Measurements from ENCODE around the gene SLCO4A1. TPM values are rescaled to one million over a fixed set of nuclear protein-coding genes. Genes with fewer than 3 reads are reported as not detected.

The SLCO4A1 gene
- total and polyA plus RNA-seq, 2 experiments from 2014 or later, result 25.8 to 99.0 TPM

- Histone ChIP-seq H3K9me3 (ENCODE audit: low read depth) (no peaks in the 10 kb centered on the region), H3K4me3 (no peak overlapping the region), H4K20me1 (ENCODE audit: insufficient read depth, poor library complexity, severe bottlenecking) (no peaks in the 10 kb centered on the region), H3K79me2 (no peaks in the 10 kb centered on the region), H3K27me3 (no peaks in the 10 kb centered on the region), H3K4me2 (no peak overlapping the region), H3K9me2 (replicated peaks; ENCODE audit: insufficient read depth) (no peaks in the 10 kb centered on the region), H3K36me3 (replicated peaks; ENCODE audit: insufficient read depth, low read depth) (no peaks in the 10 kb centered on the region), H3K27ac (no peak overlapping the region), H3K4me1 (ENCODE audit: insufficient read depth) (no peaks in the 10 kb centered on the region), H2AFZ (no peak overlapping the region)
- DNase-seq (ENCODE audit: low spot score), result no peak
- TF ChIP-seq EZH2 (IDR thresholded peaks at IDR 0.05; ENCODE audit: borderline replicate concordance) (no peak), CTCF (IDR thresholded peaks at IDR 0.05; ENCODE audit: poor library complexity) (no peak), EZH2phosphoT487 (IDR thresholded peaks at IDR 0.05; ENCODE audit: low read depth, severe bottlenecking, unreplicated experiment) (no peak)
- WGBS (ENCODE audit: low lambda C conversion rate, missing lambda C conversion rate), result 86% methylated on average over 11 of the region's 11 CpGs
Observed at GRCh38 chr20:62697468-62697912, 55.2 kb downstream of the SLCO4A1 start.

GRCh38 chr20:62698231-62698630 lies 55.9 kb downstream of the SLCO4A1 start:
- H2AFZ ChIP-seq, result no peak overlapping the region
- H3K36me3 ChIP-seq (replicated peaks; ENCODE audit: insufficient read depth, low read depth), result no peaks in the 10 kb centered on the region
- no peak overlapping the region for H3K27ac ChIP-seq
- H3K9me3 ChIP-seq (ENCODE audit: low read depth), result no peaks in the 10 kb centered on the region
- TF ChIP-seq EZH2 (IDR thresholded peaks at IDR 0.05; ENCODE audit: borderline replicate concordance) (no peak), CTCF (IDR thresholded peaks at IDR 0.05; ENCODE audit: poor library complexity) (no peak), EZH2phosphoT487 (IDR thresholded peaks at IDR 0.05; ENCODE audit: low read depth, severe bottlenecking, unreplicated experiment) (no peak)
- H3K27me3 ChIP-seq, result no peaks in the 10 kb centered on the region
- 94% methylated on average over 14 of the region's 14 CpGs for WGBS (ENCODE audit: low lambda C conversion rate, missing lambda C conversion rate)
- H3K4me1 ChIP-seq (ENCODE audit: insufficient read depth), result no peaks in the 10 kb centered on the region
- no peak overlapping the region for H3K4me2 ChIP-seq
- DNase-seq (ENCODE audit: low spot score), result no peak
- no peaks in the 10 kb centered on the region for H3K79me2 ChIP-seq
- no peak overlapping the region for H3K4me3 ChIP-seq
- no peaks in the 10 kb centered on the region for H3K9me2 ChIP-seq (replicated peaks; ENCODE audit: insufficient read depth)
- no peaks in the 10 kb centered on the region for H4K20me1 ChIP-seq (ENCODE audit: insufficient read depth, poor library complexity, severe bottlenecking)

- H3K27ac ChIP-seq, result no peak overlapping the region
- WGBS (ENCODE audit: low lambda C conversion rate, missing lambda C conversion rate), result 96% methylated on average over 18 of the region's 19 CpGs
- H3K9me2 ChIP-seq (replicated peaks; ENCODE audit: insufficient read depth), result no peaks in the 10 kb centered on the region
- DNase-seq (ENCODE audit: low spot score), result no peak
- no peaks in the 10 kb centered on the region for H4K20me1 ChIP-seq (ENCODE audit: insufficient read depth, poor library complexity, severe bottlenecking)
- H3K4me2 ChIP-seq, result no peak overlapping the region
- no peak overlapping the region for H2AFZ ChIP-seq
- H3K36me3 ChIP-seq (replicated peaks; ENCODE audit: insufficient read depth, low read depth), result no peaks in the 10 kb centered on the region
- TF ChIP-seq EZH2phosphoT487 (IDR thresholded peaks at IDR 0.05; ENCODE audit: low read depth, severe bottlenecking, unreplicated experiment) (no peak), EZH2 (IDR thresholded peaks at IDR 0.05; ENCODE audit: borderline replicate concordance) (no peak), CTCF (IDR thresholded peaks at IDR 0.05; ENCODE audit: poor library complexity) (no peak)
- no peaks in the 10 kb centered on the region for H3K79me2 ChIP-seq
- H3K4me1 ChIP-seq (ENCODE audit: insufficient read depth), result no peaks in the 10 kb centered on the region
- H3K4me3 ChIP-seq, result no peak overlapping the region
- no peaks in the 10 kb centered on the region for H3K9me3 ChIP-seq (ENCODE audit: low read depth)
- no peaks in the 10 kb centered on the region for H3K27me3 ChIP-seq
Observed at GRCh38 chr20:62699296-62699695, 57.0 kb downstream of the SLCO4A1 start.

- Histone ChIP-seq H3K79me2 (no peaks in the 10 kb centered on the region), H3K36me3 (replicated peaks; ENCODE audit: insufficient read depth, low read depth) (no peaks in the 10 kb centered on the region), H3K4me2 (no peak overlapping the region), H4K20me1 (ENCODE audit: insufficient read depth, poor library complexity, severe bottlenecking) (no peaks in the 10 kb centered on the region), H2AFZ (no peak overlapping the region), H3K27me3 (no peaks in the 10 kb centered on the region), H3K9me3 (ENCODE audit: low read depth) (no peaks in the 10 kb centered on the region), H3K4me1 (ENCODE audit: insufficient read depth) (no peaks in the 10 kb centered on the region), H3K4me3 (no peak overlapping the region), H3K9me2 (replicated peaks; ENCODE audit: insufficient read depth) (no peaks in the 10 kb centered on the region), H3K27ac (no peak overlapping the region)
- no peak for DNase-seq (ENCODE audit: low spot score)
- no peak for TF ChIP-seq CTCF (IDR thresholded peaks at IDR 0.05; ENCODE audit: poor library complexity)
- no peak for TF ChIP-seq EZH2 (IDR thresholded peaks at IDR 0.05; ENCODE audit: borderline replicate concordance)
- no peak for TF ChIP-seq EZH2phosphoT487 (IDR thresholded peaks at IDR 0.05; ENCODE audit: low read depth, severe bottlenecking, unreplicated experiment)
- 91% methylated on average over 12 of the region's 12 CpGs for WGBS (ENCODE audit: low lambda C conversion rate, missing lambda C conversion rate)
Observed at GRCh38 chr20:62699741-62700140, 57.4 kb downstream of the SLCO4A1 start.
